HEK293 (cell line): Measurements from ENCODE around the gene CAPN15.
"Not testable (repeated sequence)": the region's sequence is repeated elsewhere in the genome, so short reads cannot be mapped to it uniquely, and the experiment has no call there.

Source experiments
- CTCF ChIA-PET: fragments of 350-600 bp; formaldehyde crosslinking; extraction: SDS; loops from one replicate; lab custom pipeline; 2021; ENCODE audit warnings: antibody characterized with exemption; lab: Yijun Ruan, JAX
- POLR2A ChIA-PET: fragments of 300-600 bp; formaldehyde crosslinking; extraction: SDS; loops from one replicate; lab custom pipeline; 2020; ENCODE audit warnings: antibody characterized with exemption, inconsistent platforms; lab: Yijun Ruan, JAX
- H3K27ac ChIP-seq: fragments of 200-500 bp; sonication (Bioruptor generic); 2 replicates; pipeline ENCODE4 v1.5.1; 2014; ENCODE audit warnings: low read depth, low read length, control low read depth, inconsistent platforms; ENCODE audit errors: extremely low read depth
- H3K36me3 ChIP-seq, 2 experiments: fragments of 200-500 bp in 1 of 2; sonication (Bioruptor generic) in 1 of 2; 1 replicate in 1 of 2; 2 replicates in 1 of 2; pipeline ENCODE4 v1.5.1; 2014 to 2017; ENCODE audit warnings: inconsistent platforms in 2 of 2, low read length in 2 of 2; ENCODE audit not compliant: control insufficient read depth in 2 of 2, insufficient read depth in 1 of 2
- H3K4me1 ChIP-seq: fragments of 200-500 bp; sonication (Bioruptor generic); 2 replicates; pipeline ENCODE4 v1.5.1; 2014; ENCODE audit warnings: mild to moderate bottlenecking, low read length, inconsistent platforms; ENCODE audit not compliant: control insufficient read depth, insufficient read depth
- H3K4me3 ChIP-seq: 2 replicates; pipeline ENCODE4 v1.5.1; 2011; ENCODE audit warnings: low read depth, mild to moderate bottlenecking, control low read depth, low read length, moderate library complexity
- H3K9me3 ChIP-seq: fragments of 200-500 bp; sonication (Bioruptor generic); 2 replicates; pipeline ENCODE4 v1.5.1; 2014; ENCODE audit warnings: low read depth, low read length, inconsistent platforms; ENCODE audit not compliant: control insufficient read depth, insufficient read depth
- FEZF1 ChIP-seq: fragments of 450-650 bp; formaldehyde crosslinking; IDR thresholded peaks from 2 replicates; pipeline ENCODE4 v1.5.1; 2016; ENCODE audit warnings: missing biosample characterization, missing genetic modification characterization
- PRDM10 ChIP-seq: fragments of 450-650 bp; formaldehyde crosslinking; IDR thresholded peaks from 2 replicates; pipeline ENCODE4 v1.5.1; 2016; ENCODE audit warnings: missing biosample characterization, missing genetic modification characterization
- REST ChIP-seq: fragments of 450-650 bp; formaldehyde crosslinking; IDR thresholded peaks from 2 replicates; pipeline ENCODE4 v1.5.1; 2016; ENCODE audit warnings: missing biosample characterization, missing genetic modification characterization
- SCRT1 ChIP-seq: fragments of 450-650 bp; formaldehyde crosslinking; IDR thresholded peaks from 2 replicates; pipeline ENCODE4 v1.5.1; 2016; ENCODE audit warnings: missing biosample characterization, missing genetic modification characterization, borderline replicate concordance
- SCRT2 ChIP-seq: fragments of 450-650 bp; formaldehyde crosslinking; IDR thresholded peaks from 2 replicates; pipeline ENCODE4 v1.5.1; 2016; ENCODE audit warnings: missing biosample characterization, missing genetic modification characterization
- ZNF112 ChIP-seq: fragments of 450-650 bp; formaldehyde crosslinking; IDR thresholded peaks from 2 replicates; pipeline ENCODE4 v1.5.0; 2017; ENCODE audit warnings: missing biosample characterization, missing genetic modification characterization
- ZNF248 ChIP-seq: fragments of 450-650 bp; formaldehyde crosslinking; IDR thresholded peaks from 2 replicates; pipeline ENCODE4 v1.5.1; 2017; ENCODE audit warnings: missing biosample characterization, missing genetic modification characterization
- ZNF580 ChIP-seq: fragments of 450-650 bp; formaldehyde crosslinking; IDR thresholded peaks from 2 replicates; pipeline ENCODE4 v1.5.1; 2016; ENCODE audit warnings: missing biosample characterization, missing genetic modification characterization
- ZNF707 ChIP-seq: fragments of 450-650 bp; formaldehyde crosslinking; IDR thresholded peaks from 2 replicates; pipeline ENCODE4 v1.5.1; 2016; ENCODE audit warnings: missing biosample characterization, missing genetic modification characterization
- ZNF843 ChIP-seq: fragments of 450-650 bp; formaldehyde crosslinking; IDR thresholded peaks from 2 replicates; pipeline ENCODE4 v1.5.1; 2016; ENCODE audit warnings: missing biosample characterization, missing genetic modification characterization

Gene CAPN15

GRCh38 chr16:505479-506245, 21.9 kb upstream of the CAPN15 start:
- peaks cover 0 to 44% of the 10 kb centered on the region in 2 experiments; a peak in 1 of 3 replicates for H3K36me3 ChIP-seq
- H3K9me3 ChIP-seq: no peaks in the 10 kb centered on the region
- no peak overlapping the region for H3K27ac ChIP-seq
- TF ChIP-seq ZNF112 (tag by site-specific recombination) (no peak), PRDM10 (tag by site-specific recombination) (no peak)
- POLR2A ChIA-PET: no interaction called here
- CTCF ChIA-PET: interaction anchor here (0.6 to 0.8 kb wide), 3 partner anchors 15 to 398 kb away, joined by 3 to 4 read pairs (median 4); no protein-coding TSS in a partner anchor
- no peaks in the 10 kb centered on the region for H3K4me1 ChIP-seq
- no peak overlapping the region for H3K4me3 ChIP-seq

DNA sequence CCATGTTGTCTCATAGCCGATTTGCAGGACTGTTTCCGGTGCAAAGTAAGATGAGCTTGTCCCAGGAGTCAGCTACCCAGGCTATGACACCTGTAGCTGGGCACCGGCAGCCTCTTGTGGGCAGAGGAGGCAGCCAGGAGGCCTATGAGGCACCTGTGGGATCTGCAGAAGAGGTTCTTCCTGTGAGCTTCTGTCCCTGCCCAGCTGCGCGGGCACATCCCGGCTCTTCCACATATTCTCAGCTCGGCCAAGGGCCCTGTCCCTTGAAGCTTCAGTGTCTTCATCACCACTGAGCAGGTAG, 21.3 kb upstream of the CAPN15 start:
- CTCF ChIA-PET: interaction anchor here (0.8 kb wide), 1 partner anchor 19 kb away, joined by 4 read pairs; no protein-coding TSS in a partner anchor
- no peaks in the 10 kb centered on the region for H3K4me1 ChIP-seq

DNA sequence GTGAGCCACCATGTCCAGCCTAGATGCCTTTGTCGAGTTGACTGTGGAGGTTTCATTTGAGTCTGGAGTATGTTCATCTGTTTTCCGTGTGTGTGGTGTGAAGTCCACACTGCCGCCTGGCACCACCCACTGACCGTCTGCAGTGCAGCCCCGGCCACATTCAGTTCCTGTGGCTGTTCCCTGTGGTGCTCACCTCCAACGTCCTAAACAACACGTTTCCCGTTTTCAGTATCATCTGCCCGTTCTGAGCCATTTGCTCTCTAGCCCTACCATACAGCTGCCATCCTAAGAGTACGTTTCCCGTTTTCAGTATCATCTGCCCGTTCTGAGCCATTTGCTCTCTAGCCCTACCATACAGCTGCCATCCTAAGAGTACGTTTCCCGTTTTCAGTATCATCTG, 20.0 kb upstream of the CAPN15 start:
- H3K4me3 ChIP-seq, POLR2A ChIA-PET, CTCF ChIA-PET, H3K4me1 ChIP-seq, H3K27ac ChIP-seq, H3K9me3 ChIP-seq: not testable (repeated sequence)
- peaks cover 0 to 38% of the 10 kb centered on the region in 2 experiments; a peak in 1 of 3 replicates for H3K36me3 ChIP-seq

More for the DNA sequence above, 21.3 kb upstream of the CAPN15 start:
- POLR2A ChIA-PET: no interaction called here
- peaks cover 0 to 44% of the 10 kb centered on the region in 2 experiments; a peak in 1 of 3 replicates for H3K36me3 ChIP-seq
- H3K27ac ChIP-seq: no peak overlapping the region
- TF ChIP-seq ZNF707 (tag by site-specific recombination): no peak
- TF ChIP-seq ZNF248 (tag by site-specific recombination): no peak
- peak; percentile 64; the same call in 1 of the 2 replicates for TF ChIP-seq SCRT1 (tag by site-specific recombination)
- no peak for TF ChIP-seq ZNF843 (tag by site-specific recombination)
- TF ChIP-seq SCRT2 (tag by site-specific recombination): peak; percentile 60
- TF ChIP-seq REST: no peak
- TF ChIP-seq ZNF580 (tag by site-specific recombination): no peak
- no peak for TF ChIP-seq FEZF1
- no peaks in the 10 kb centered on the region for H3K9me3 ChIP-seq
- H3K4me3 ChIP-seq: no peak overlapping the region
